HepG2 (cell line): ENCODE data around the gene ABCA2. TPM values are rescaled to one million over a fixed set of nuclear protein-coding genes. Genes with fewer than 3 reads are reported as not detected.

Experiments
- ATF7 ChIP-seq, 2 experiments: fragments of 450-650 bp in 1 of 2; sonication (generic) in 1 of 2; formaldehyde crosslinking in 1 of 2; IDR thresholded peaks; 2 replicates each; pipeline versions ENCODE4 v1.4.0 to v1.6.1; 2016 to 2020; ENCODE audit warnings: antibody characterized with exemption in 1 of 2, mild to moderate bottlenecking in 1 of 2, missing genetic modification reagents in 1 of 2
- BRCA1 ChIP-seq: sonication (generic); formaldehyde crosslinking; IDR thresholded peaks from 2 replicates; pipeline ENCODE4 v1.4.0; 2020; ENCODE audit warnings: missing genetic modification reagents
- ELF3 ChIP-seq: IDR thresholded peaks from 2 replicates; pipeline ENCODE4 v1.6.1; 2016; ENCODE audit warnings: missing genetic modification reagents, missing compliant biosample characterization
- HOXA9 ChIP-seq: sonication (generic); formaldehyde crosslinking; IDR thresholded peaks from 2 replicates; pipeline ENCODE4 v1.8.1; 2022; ENCODE audit warnings: missing genetic modification reagents, mild to moderate bottlenecking, moderate library complexity, borderline replicate concordance
- NCOA5 ChIP-seq: sonication (generic); formaldehyde crosslinking; IDR thresholded peaks from 2 replicates; pipeline ENCODE4 v1.4.0; 2020; ENCODE audit warnings: missing genetic modification reagents
- POLR2G ChIP-seq: fragments of 200-400 bp; formaldehyde crosslinking; IDR thresholded peaks from 2 replicates; pipeline ENCODE4 v1.6.1; 2018; ENCODE audit warnings: mild to moderate bottlenecking, low read depth, low read length, moderate library complexity
- PTBP1 ChIP-seq: fragments of 200-400 bp; formaldehyde crosslinking; IDR thresholded peaks from 2 replicates; pipeline ENCODE4 v1.6.1; 2018; ENCODE audit warnings: low read length, low read depth; ENCODE audit not compliant: poor library complexity, severe bottlenecking
- SMAD1 ChIP-seq: sonication (generic); formaldehyde crosslinking; IDR thresholded peaks from 2 replicates; pipeline ENCODE4 v1.4.0; 2020; ENCODE audit warnings: missing genetic modification reagents, low read depth, mild to moderate bottlenecking, borderline replicate concordance
- SMYD3 ChIP-seq: sonication (generic); formaldehyde crosslinking; IDR thresholded peaks from 2 replicates; pipeline ENCODE4 v1.8.1; 2023; ENCODE audit warnings: mild to moderate bottlenecking, missing genetic modification reagents
- SP5 ChIP-seq: IDR thresholded peaks from 2 replicates; pipeline ENCODE4 v1.6.1; 2016; ENCODE audit warnings: low read depth, borderline replicate concordance
- ZMAT3 ChIP-seq: sonication (generic); formaldehyde crosslinking; conservative IDR thresholded peaks from 2 replicates; pipeline ENCODE4 v1.7.0; 2021; ENCODE audit warnings: missing genetic modification reagents
- ZNF160 ChIP-seq: sonication (generic); formaldehyde crosslinking; IDR thresholded peaks from 2 replicates; pipeline ENCODE4 v1.8.0; 2022; ENCODE audit warnings: mild to moderate bottlenecking, inconsistent platforms, missing genetic modification reagents
- ZNF343 ChIP-seq: sonication (generic); formaldehyde crosslinking; IDR thresholded peaks from 2 replicates; pipeline ENCODE4 v1.4.0; 2020; ENCODE audit warnings: mild to moderate bottlenecking, missing genetic modification reagents
- ZNF496 ChIP-seq: sonication (generic); formaldehyde crosslinking; IDR thresholded peaks from 2 replicates; pipeline ENCODE4 v1.8.1; 2023; ENCODE audit warnings: mild to moderate bottlenecking, moderate library complexity, missing genetic modification reagents; ENCODE audit not compliant: insufficient replicate concordance
- ZNF598 ChIP-seq: sonication (generic); formaldehyde crosslinking; IDR thresholded peaks from 2 replicates; pipeline ENCODE4 v1.5.1; 2020; ENCODE audit warnings: mild to moderate bottlenecking, missing genetic modification reagents, borderline replicate concordance
- ZNF619 ChIP-seq: sonication (generic); formaldehyde crosslinking; IDR thresholded peaks from 2 replicates; pipeline ENCODE4 v1.4.0; 2020; ENCODE audit warnings: mild to moderate bottlenecking, missing genetic modification reagents
- ZNF747 ChIP-seq: sonication (generic); formaldehyde crosslinking; IDR thresholded peaks from 2 replicates; pipeline ENCODE4 v1.8.1; 2023; ENCODE audit warnings: missing genetic modification reagents, mild to moderate bottlenecking, borderline replicate concordance
- ZSCAN20 ChIP-seq: sonication (generic); formaldehyde crosslinking; IDR thresholded peaks from 2 replicates; pipeline ENCODE4 v1.4.0; 2020; ENCODE audit warnings: missing genetic modification reagents, mild to moderate bottlenecking, borderline replicate concordance
- ZSCAN9 ChIP-seq: IDR thresholded peaks from 2 replicates; pipeline ENCODE4 v1.6.1; 2016; ENCODE audit warnings: borderline replicate concordance
- polyA plus RNA-seq, 8 experiments: library from polyadenylated mRNA; depleted of rRNA in 3 of 8; stranded (reverse) in 7 of 8; unstranded in 1 of 8; fragments of >200 nt; fragmentation: Illumina TruSeq in 4 of 8; extraction: Trizol in 4 of 8; gene quantifications; 2 replicates each; pipeline versions ENCODE4 v1.2.1 to v1.2.3, GENCODE V29; 2011 to 2016; ENCODE audit warnings: low read depth in 4 of 8, missing spikeins in 1 of 8, mixed read lengths in 1 of 8; ENCODE audit not compliant: insufficient read depth in 1 of 8
- total RNA-seq, 5 experiments: library from RNA; depleted of rRNA; stranded (reverse); fragments of >200 nt; fragmentation: Illumina TruSeq; extraction: Trizol; gene quantifications; 2 replicates each; pipeline ENCODE4 v1.2.3, GENCODE V29; 2016; ENCODE audit warnings: low read depth in 1 of 5
- TF ChIP-seq, protein P1 (sequence below): sonication (generic); formaldehyde crosslinking; IDR thresholded peaks from 2 replicates; pipeline ENCODE4 v1.5.1; 2020; ENCODE audit warnings: missing genetic modification reagents, mild to moderate bottlenecking, borderline replicate concordance
- TF ChIP-seq, protein P2 (sequence below): sonication (generic); formaldehyde crosslinking; IDR thresholded peaks from 2 replicates; pipeline ENCODE4 v1.4.0; 2020; ENCODE audit warnings: missing genetic modification reagents, mild to moderate bottlenecking, borderline replicate concordance
- TF ChIP-seq, protein P3 (sequence below): sonication (generic); formaldehyde crosslinking; IDR thresholded peaks from 2 replicates; pipeline ENCODE4 v1.5.0; 2020; ENCODE audit warnings: mild to moderate bottlenecking, missing genetic modification reagents, borderline replicate concordance

ABCA2 gene
- total and polyA plus RNA-seq, 2 of the 13 experiments (the other 11 are each of a cell fraction or from before 2014, with no cell fraction given), result 2.9 to 19.2 TPM

DNA sequence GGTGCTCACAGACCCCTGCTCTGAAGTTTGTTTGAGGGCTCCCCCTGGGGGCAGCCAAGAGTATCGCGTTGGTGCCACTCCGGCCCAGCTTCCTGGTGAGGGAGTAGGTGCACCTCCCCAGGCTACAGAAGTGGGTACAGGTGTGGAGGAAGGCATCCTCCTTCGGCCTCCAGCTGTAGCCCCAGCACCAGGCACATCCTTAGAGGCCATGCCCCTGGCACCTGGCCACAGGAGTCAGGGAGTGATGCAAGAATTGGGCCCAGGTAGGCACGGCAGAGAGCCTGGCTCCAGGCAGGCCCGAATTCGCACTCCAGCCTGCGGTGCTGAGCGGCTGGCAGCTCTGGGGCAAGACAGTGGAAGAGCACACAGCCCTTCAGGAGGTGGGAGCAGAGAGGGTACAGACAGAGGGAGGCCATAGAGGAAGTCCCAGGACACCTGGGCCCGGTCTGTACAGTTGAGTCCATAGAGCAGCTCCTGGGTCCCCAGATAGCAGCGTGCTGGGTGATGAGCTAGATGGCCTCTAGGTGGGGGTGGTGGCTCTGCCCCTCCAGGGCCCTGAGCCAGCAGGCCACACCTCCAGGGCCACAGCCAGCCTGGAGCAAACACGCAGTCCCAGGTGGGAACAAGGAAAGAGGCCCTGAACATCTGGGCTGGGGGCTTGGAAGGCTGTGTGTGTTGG lies 40.0 kb upstream of the ABCA2 start (continued):
- no peak for TF ChIP-seq PTBP1
- no peak for TF ChIP-seq ZSCAN20
- TF ChIP-seq ZNF343 (CRISPR knock-in tag), result no peak
- TF ChIP-seq SMAD1, result no peak
- peak; percentile 74; the same call in 1 of the 2 replicates for TF ChIP-seq ZNF598
- no peak for TF ChIP-seq ZSCAN9 (CRISPR knock-in tag)
- no peak for TF ChIP-seq NCOA5 (CRISPR knock-in tag)
- TF ChIP-seq ZNF160, result no peak
- TF ChIP-seq HOXA9 (CRISPR knock-in tag), result no peak
- 0 out of 2 replicates have a peak, but pooled peaks have one; percentile 32 for TF ChIP-seq SP5 (CRISPR knock-in tag)
- TF ChIP-seq ZNF619 (CRISPR knock-in tag), result peak; percentile 19; the same call in 1 of the 2 replicates
- TF ChIP-seq, protein P1, sequence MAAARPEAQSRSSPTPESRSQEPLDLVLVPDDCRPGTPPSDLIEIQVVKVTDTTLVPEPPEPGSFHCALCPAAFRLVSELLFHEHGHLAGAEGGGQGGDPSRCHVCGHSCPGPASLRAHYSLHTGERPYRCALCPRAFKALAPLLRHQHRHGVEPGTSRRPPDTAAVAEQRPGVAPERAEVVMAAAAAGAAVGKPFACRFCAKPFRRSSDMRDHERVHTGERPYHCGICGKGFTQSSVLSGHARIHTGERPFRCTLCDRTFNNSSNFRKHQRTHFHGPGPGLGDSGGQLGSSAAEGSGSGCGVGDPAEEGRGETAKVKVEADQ (CRISPR knock-in tag), result peak; percentile 83; the same call in 1 of the 2 replicates
- no peak for TF ChIP-seq POLR2G
- TF ChIP-seq ELF3 (CRISPR knock-in tag), result peak; percentile 69
- TF ChIP-seq SMYD3, result no peak
- TF ChIP-seq ATF7 (IDR thresholded peaks at IDR 0.05), result no peak
- 0 out of 2 replicates have a peak, but pooled peaks have one; percentile 16 for TF ChIP-seq ATF7 (CRISPR knock-in tag; IDR thresholded peaks at IDR 0.05)
- TF ChIP-seq BRCA1, result no peak
- TF ChIP-seq, protein P2, sequence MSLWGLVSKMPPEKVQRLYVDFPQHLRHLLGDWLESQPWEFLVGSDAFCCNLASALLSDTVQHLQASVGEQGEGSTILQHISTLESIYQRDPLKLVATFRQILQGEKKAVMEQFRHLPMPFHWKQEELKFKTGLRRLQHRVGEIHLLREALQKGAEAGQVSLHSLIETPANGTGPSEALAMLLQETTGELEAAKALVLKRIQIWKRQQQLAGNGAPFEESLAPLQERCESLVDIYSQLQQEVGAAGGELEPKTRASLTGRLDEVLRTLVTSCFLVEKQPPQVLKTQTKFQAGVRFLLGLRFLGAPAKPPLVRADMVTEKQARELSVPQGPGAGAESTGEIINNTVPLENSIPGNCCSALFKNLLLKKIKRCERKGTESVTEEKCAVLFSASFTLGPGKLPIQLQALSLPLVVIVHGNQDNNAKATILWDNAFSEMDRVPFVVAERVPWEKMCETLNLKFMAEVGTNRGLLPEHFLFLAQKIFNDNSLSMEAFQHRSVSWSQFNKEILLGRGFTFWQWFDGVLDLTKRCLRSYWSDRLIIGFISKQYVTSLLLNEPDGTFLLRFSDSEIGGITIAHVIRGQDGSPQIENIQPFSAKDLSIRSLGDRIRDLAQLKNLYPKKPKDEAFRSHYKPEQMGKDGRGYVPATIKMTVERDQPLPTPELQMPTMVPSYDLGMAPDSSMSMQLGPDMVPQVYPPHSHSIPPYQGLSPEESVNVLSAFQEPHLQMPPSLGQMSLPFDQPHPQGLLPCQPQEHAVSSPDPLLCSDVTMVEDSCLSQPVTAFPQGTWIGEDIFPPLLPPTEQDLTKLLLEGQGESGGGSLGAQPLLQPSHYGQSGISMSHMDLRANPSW (CRISPR knock-in tag), result no peak
- TF ChIP-seq ZMAT3 (CRISPR knock-in tag), result 0 out of 2 replicates have a peak, but pooled peaks have one; percentile 23
- TF ChIP-seq, protein P3, sequence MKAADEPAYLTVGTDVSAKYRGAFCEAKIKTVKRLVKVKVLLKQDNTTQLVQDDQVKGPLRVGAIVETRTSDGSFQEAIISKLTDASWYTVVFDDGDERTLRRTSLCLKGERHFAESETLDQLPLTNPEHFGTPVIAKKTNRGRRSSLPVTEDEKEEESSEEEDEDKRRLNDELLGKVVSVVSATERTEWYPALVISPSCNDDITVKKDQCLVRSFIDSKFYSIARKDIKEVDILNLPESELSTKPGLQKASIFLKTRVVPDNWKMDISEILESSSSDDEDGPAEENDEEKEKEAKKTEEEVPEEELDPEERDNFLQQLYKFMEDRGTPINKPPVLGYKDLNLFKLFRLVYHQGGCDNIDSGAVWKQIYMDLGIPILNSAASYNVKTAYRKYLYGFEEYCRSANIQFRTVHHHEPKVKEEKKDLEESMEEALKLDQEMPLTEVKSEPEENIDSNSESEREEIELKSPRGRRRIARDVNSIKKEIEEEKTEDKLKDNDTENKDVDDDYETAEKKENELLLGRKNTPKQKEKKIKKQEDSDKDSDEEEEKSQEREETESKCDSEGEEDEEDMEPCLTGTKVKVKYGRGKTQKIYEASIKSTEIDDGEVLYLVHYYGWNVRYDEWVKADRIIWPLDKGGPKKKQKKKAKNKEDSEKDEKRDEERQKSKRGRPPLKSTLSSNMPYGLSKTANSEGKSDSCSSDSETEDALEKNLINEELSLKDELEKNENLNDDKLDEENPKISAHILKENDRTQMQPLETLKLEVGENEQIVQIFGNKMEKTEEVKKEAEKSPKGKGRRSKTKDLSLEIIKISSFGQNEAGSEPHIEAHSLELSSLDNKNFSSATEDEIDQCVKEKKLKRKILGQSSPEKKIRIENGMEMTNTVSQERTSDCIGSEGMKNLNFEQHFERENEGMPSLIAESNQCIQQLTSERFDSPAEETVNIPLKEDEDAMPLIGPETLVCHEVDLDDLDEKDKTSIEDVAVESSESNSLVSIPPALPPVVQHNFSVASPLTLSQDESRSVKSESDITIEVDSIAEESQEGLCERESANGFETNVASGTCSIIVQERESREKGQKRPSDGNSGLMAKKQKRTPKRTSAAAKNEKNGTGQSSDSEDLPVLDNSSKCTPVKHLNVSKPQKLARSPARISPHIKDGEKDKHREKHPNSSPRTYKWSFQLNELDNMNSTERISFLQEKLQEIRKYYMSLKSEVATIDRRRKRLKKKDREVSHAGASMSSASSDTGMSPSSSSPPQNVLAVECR, result peak; percentile 83
- TF ChIP-seq ZNF496, result no peak
- peak; percentile 78 for TF ChIP-seq ZNF747 (CRISPR knock-in tag)
